Mesodermal cell (in vitro differentiated cells): ENCODE data around the gene DPCD.
"Not testable (repeated sequence)": the region's sequence is repeated elsewhere in the genome, so short reads cannot be mapped to it uniquely, and the experiment has no call there.

Experiments used
- H3K27ac ChIP-seq: 2 replicates; pipeline ENCODE4 v1.7.0; 2013; ENCODE audit warnings: mild to moderate bottlenecking, low read depth, low read length, moderate library complexity; ENCODE audit not compliant: severe bottlenecking
- H3K36me3 ChIP-seq: 2 replicates; pipeline ENCODE4 v1.7.1; 2013; ENCODE audit warnings: mild to moderate bottlenecking, low read length, moderate library complexity; ENCODE audit not compliant: control insufficient read depth, insufficient read depth
- H3K4me1 ChIP-seq: one replicate; pipeline ENCODE4 v1.7.1; 2013; ENCODE audit warnings: mild to moderate bottlenecking, low read length; ENCODE audit not compliant: insufficient read depth, control insufficient read depth, poor library complexity, severe bottlenecking
- H3K4me3 ChIP-seq: 2 replicates; pipeline ENCODE4 v1.7.0; 2013; ENCODE audit warnings: low read length, control low read depth, mild to moderate bottlenecking; ENCODE audit not compliant: insufficient read depth, poor library complexity, severe bottlenecking; ENCODE audit errors: extremely low read depth
- H3K9me3 ChIP-seq: 2 replicates; pipeline ENCODE4 v1.7.1; 2013; ENCODE audit warnings: mild to moderate bottlenecking, low read length, moderate library complexity; ENCODE audit not compliant: control insufficient read depth
- WGBS, 2 experiments: methylation state at CpG; one replicate each; pipeline ENCODE4 v1.1.5; 2013; ENCODE audit warnings: missing lambda C conversion rate in 2 of 2; ENCODE audit not compliant: insufficient coverage in 2 of 2; 5-methylcytosine and 5-hydroxymethylcytosine counted together

The DPCD gene

GRCh38 chr10:101625821-101626412 lies 37.8 kb downstream of the DPCD start:
- Histone ChIP-seq H3K36me3 (peaks cover 19% of the 10 kb centered on the region), H3K27ac (no peak overlapping the region), H3K4me1 (no peaks in the 10 kb centered on the region), H3K9me3 (no peaks in the 10 kb centered on the region), H3K4me3 (no peak overlapping the region)
- WGBS, 2 experiments, result 100% methylated on average over 1 of the region's 1 CpG

- peaks cover 4% of the 10 kb centered on the region for H3K36me3 ChIP-seq
- WGBS, 2 experiments, result 91 to 92% methylated on average over 5 to 9 of the region's 13 CpGs
- H3K27ac ChIP-seq, result no peak overlapping the region
- H3K9me3 ChIP-seq, result no peaks in the 10 kb centered on the region
- H3K4me1 ChIP-seq, result no peaks in the 10 kb centered on the region
- H3K4me3 ChIP-seq, result no peak overlapping the region
Observed at GRCh38 chr10:101629837-101630632, 41.9 kb downstream of the DPCD start.

- Histone ChIP-seq H3K36me3 (peaks cover 4% of the 10 kb centered on the region), H3K27ac (no peak overlapping the region), H3K4me3 (no peak overlapping the region), H3K9me3 (no peaks in the 10 kb centered on the region), H3K4me1 (no peaks in the 10 kb centered on the region)
- 100% methylated on average over 1 of the region's 1 CpG for WGBS, 2 experiments
Observed at GRCh38 chr10:101630633-101630920, 42.5 kb downstream of the DPCD start.

DNA sequence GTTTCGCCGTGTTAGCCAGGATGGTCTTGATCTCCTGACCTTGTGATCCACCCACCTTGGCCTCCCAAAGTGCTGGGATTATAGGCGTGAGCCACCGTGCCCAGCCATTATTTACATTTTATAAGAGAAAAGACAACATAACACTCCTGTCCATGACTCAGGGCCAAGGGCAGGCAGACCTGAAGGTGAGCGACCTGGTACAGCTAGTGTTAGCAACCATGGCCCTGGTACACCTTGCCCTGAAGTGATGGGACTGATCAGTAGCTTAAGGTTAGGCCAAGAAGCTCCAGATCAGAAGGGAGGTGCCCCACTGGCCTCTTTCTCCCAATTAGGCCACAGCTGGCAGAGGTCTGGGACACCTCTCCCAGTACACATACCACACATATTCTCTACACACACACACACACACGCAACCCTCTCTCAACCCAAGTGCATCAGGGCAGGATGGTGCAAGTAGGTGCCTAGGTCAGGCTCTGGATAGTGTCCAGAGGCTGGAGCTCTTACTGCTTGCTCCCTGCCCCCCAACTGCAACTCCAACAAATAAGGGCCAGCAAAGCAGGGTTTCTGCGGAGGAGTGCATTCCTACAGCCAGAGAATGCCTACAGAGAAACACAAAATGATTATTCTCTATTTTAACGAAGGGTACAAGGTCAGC lies 43.8 kb downstream of the DPCD start:
- H3K9me3 ChIP-seq, result no peaks in the 10 kb centered on the region
- peaks cover 4% of the 10 kb centered on the region for H3K36me3 ChIP-seq
- 87 to 93% methylated on average over 3 to 4 of the region's 8 CpGs for WGBS, 2 experiments
- H3K4me3 ChIP-seq, result no peak overlapping the region
- no peak overlapping the region for H3K27ac ChIP-seq
- no peaks in the 10 kb centered on the region for H3K4me1 ChIP-seq

DNA sequence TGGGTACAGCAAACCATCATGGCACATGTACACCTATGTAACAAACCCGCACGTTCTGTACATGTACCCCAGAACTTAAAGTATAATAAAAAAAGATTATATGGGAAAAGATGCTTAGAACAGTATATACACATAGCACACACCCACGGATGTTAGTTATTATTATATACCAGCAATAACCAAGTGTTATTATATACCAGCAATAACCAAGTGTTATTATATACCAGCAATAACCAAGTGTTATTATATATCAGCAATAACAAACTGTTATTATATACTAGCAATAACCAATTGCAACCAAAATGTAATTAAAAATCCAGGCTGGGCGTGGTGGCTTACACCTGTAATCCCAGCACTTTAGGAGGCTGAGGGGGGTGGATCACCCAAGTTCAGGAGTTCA lies 45.4 kb downstream of the DPCD start:
- H3K36me3 ChIP-seq, H3K9me3 ChIP-seq, H3K27ac ChIP-seq, H3K4me1 ChIP-seq, H3K4me3 ChIP-seq: not testable (repeated sequence)
- no CpG with 5 or more reads among the region's 4 CpGs for WGBS, 2 experiments

DNA sequence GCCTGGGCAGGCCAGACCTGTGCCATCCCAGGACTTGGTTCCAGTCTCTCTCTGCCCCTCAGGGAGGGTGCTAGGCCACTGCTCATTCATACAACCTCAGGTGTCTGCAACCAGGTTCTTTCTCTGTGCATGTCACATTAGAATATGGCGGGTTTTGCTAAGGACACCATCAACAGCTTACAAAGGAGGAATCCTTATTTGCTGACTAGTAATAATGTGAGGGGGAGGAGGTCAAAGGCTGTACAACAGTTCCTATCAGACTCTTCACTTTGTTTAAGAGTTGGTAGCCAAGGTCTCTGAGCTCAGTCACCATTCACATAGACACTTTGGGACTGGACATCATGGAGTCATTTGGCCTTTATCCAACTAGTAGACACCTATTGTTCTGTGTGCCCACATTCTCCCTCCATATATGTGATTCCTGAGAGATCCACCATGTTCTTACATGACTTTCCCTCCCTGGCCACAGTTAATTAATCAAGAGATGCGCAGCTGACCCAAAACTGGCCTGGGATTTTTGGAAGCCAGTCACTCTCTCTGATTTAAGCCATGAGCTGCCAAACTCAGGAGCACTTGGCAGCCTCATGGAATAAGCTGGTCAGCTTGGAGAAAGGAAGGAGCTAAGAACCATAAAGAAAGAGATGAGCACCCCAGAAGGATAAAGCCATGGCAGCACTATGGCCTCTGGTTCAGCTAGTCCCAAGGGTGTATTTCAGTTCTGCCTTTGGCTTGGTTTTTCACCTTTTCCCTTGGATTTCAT lies 51.2 kb downstream of the DPCD start:
- Histone ChIP-seq H3K4me1 (no peaks in the 10 kb centered on the region), H3K27ac (no peak overlapping the region), H3K4me3 (no peak overlapping the region), H3K9me3 (no peaks in the 10 kb centered on the region), H3K36me3 (peaks cover 7% of the 10 kb centered on the region)
- 100% methylated on average over 1 of the region's 2 CpGs; no CpG with 5 or more reads in 1 of the 2 experiments for WGBS, 2 experiments

DNA sequence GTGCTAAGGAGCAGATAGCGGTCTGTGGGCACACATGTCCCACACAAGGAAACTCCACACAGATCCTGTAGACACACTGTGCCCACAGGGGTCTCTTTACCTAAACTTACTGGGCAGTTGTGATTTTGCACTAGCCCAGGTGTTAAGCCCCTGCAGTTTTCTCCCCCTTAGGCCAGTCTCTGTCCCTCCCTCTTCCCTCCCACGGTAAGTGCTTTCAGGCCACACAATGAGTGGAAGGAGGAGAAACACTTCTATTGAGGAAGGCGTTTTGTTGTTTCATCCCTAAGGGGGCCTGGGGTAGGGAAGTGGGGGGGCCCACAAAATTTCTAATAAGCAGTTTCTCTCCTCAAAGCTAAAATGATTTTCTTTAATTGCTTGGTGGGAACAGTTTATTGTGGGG lies 55.4 kb downstream of the DPCD start:
- 75 to 83% methylated on average over 1 of the region's 3 CpGs for WGBS, 2 experiments
- Histone ChIP-seq H3K4me3 (no peak overlapping the region), H3K36me3 (peaks cover 22% of the 10 kb centered on the region), H3K4me1 (no peaks in the 10 kb centered on the region), H3K27ac (no peak overlapping the region), H3K9me3 (no peaks in the 10 kb centered on the region)

DNA sequence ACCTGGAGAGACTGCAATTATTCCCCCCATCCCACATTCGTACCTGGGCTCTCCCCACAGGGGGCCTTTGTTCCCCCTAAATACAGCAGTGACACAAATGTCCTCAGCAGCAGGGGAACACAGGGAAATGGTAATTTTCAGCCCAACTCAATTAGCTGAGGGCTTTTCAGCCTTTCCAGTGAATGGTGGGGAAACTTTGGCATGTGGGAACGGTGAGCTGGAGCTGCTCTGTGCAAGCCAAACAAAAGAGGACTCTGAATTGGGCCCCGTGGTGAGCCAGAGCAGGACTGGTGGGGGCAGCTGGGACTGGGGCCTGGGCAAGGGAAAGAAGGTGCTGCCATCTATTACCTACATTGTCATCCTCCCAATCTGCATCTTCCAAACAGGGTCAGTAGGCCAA lies 55.9 kb downstream of the DPCD start:
- 24 to 33% methylated on average over 2 to 3 of the region's 3 CpGs for WGBS, 2 experiments
- H3K4me1 ChIP-seq, result no peaks in the 10 kb centered on the region
- H3K27ac ChIP-seq, result no peak overlapping the region

DNA sequence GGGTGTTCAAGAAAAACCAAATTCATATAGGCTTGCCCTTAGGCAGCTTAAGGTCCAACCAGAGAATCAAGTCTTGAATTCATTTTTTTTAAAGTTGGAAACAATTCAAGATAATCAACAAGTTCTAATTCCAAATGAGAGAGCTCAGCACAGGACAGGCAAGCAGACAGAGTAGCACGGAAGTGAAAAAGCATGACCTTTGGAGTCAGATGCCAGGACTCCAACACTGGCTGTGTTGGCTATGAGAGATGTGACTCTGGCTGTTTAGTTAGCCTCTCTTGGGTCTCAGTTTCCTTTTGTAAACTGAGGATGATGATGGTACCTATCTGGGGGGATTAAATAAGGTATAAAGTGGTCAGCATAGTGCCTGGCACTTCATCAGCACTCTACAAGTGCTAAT lies 57.5 kb downstream of the DPCD start:
- H3K4me3 ChIP-seq, result no peak overlapping the region
- WGBS, 2 experiments, result 89 to 100% methylated on average over 1 of the region's 1 CpG
- H3K36me3 ChIP-seq, result peaks cover 26% of the 10 kb centered on the region
- no peak overlapping the region for H3K27ac ChIP-seq
- H3K9me3 ChIP-seq, result no peaks in the 10 kb centered on the region
- peaks cover 3% of the 10 kb centered on the region for H3K4me1 ChIP-seq

More for the DNA sequence above, 55.9 kb downstream of the DPCD start:
- Histone ChIP-seq H3K9me3 (no peaks in the 10 kb centered on the region), H3K4me3 (no peak overlapping the region), H3K36me3 (peaks cover 22% of the 10 kb centered on the region)

DNA sequence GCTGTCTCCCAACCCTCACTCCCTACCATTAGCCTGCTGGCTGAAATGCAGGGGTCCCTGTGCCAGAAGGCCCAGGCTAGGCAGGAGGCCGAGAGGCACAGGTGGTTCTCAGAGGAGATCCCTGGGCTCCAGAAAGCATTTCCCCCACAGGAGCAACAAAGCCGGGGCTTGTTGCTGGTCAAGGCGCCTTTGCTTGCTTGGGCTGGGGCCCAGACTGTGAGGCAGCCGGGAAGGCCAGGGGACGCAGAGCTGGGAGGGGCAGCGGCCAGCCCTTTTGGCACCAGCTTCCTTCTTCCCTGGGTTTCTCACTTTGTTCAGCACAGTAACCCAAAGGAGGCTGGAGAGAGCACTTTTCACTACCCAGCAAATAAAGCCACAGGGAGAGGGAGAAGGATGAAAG lies 58.2 kb downstream of the DPCD start:
- 94 to 100% methylated on average over 5 to 6 of the region's 6 CpGs for WGBS, 2 experiments
- H3K27ac ChIP-seq, result no peak overlapping the region
- peaks cover 3% of the 10 kb centered on the region for H3K4me1 ChIP-seq
- no peaks in the 10 kb centered on the region for H3K9me3 ChIP-seq
- no peak overlapping the region for H3K4me3 ChIP-seq
- H3K36me3 ChIP-seq, result peaks cover 26% of the 10 kb centered on the region
